ENCODE data around the gene ENTPD8. TPM values are rescaled to one million over a fixed set of nuclear protein-coding genes. Genes with fewer than 3 reads are reported as not detected.
"Not testable (repeated sequence)": the region's sequence is repeated elsewhere in the genome, so short reads cannot be mapped to it uniquely, and the experiment has no call there.

Gene ENTPD8
- polyA plus RNA-seq, 10 donors = 0.17 to 0.71 (median 0.32) TPM

GRCh38 chr9:137458194-137459151 is 17.3 kb upstream of the ENTPD8 start:
- DNase-seq = peak in 1 of 3 donors; percentile 56

GRCh38 chr9:137457406-137458193 is 16.4 kb upstream of the ENTPD8 start:
- peak in 1 of 3 donors; percentile 38 for DNase-seq

GRCh38 chr9:137456864-137457405 is 15.8 kb upstream of the ENTPD8 start:
- DNase-seq = peak in 1 of 3 donors; percentile 17

- DNase-seq = no peak
These were observed 15.1 kb upstream of the ENTPD8 start for GRCh38 chr9:137456061-137456863.

DNA sequence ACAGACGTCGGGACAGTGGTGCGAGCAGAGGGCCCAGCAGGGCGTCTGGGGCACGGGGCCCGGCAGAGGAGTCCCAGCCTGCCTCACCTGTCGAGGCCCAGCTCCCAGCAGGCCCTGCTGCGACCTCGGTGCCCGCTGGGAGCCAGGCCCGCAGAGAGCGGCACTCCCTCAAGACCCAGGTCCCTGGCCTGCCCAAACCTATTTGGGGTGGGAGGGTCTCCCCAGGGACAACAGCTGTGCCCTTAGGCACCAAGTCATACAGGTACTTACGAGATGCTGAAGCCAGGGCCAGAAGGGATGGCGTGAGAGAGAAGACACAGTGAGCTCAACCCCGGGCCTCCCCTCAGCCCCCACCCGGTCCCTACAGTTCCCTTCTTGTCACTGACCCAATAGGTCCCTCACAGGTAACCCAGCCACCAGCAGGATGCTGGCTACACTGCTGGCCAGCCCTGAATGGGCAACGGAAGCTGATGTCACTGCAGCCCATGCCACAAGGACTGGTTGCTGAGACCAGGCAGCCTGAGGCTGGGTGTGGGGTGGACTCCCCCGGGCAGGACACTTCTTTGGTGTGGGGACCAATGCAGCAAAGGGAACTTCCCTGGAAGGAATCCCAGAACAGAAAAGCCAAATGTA is 14.3 kb upstream of the ENTPD8 start:
- no peak for DNase-seq

GRCh38 chr9:137454597-137455358 is 13.6 kb upstream of the ENTPD8 start:
- DNase-seq = peak in 1 of 3 donors; percentile 57

- no peak for DNase-seq
These were observed 13.0 kb upstream of the ENTPD8 start for GRCh38 chr9:137454145-137454596.

- peak in 2 of 3 donors; percentile 60 to 76 for DNase-seq
These were observed 12.5 kb upstream of the ENTPD8 start for GRCh38 chr9:137453643-137454081.

GRCh38 chr9:137452761-137453642 is 11.8 kb upstream of the ENTPD8 start:
- peak in 1 of 3 donors; percentile 36 for DNase-seq

GRCh38 chr9:137452006-137452760 is 11.0 kb upstream of the ENTPD8 start:
- no peak for DNase-seq

DNA sequence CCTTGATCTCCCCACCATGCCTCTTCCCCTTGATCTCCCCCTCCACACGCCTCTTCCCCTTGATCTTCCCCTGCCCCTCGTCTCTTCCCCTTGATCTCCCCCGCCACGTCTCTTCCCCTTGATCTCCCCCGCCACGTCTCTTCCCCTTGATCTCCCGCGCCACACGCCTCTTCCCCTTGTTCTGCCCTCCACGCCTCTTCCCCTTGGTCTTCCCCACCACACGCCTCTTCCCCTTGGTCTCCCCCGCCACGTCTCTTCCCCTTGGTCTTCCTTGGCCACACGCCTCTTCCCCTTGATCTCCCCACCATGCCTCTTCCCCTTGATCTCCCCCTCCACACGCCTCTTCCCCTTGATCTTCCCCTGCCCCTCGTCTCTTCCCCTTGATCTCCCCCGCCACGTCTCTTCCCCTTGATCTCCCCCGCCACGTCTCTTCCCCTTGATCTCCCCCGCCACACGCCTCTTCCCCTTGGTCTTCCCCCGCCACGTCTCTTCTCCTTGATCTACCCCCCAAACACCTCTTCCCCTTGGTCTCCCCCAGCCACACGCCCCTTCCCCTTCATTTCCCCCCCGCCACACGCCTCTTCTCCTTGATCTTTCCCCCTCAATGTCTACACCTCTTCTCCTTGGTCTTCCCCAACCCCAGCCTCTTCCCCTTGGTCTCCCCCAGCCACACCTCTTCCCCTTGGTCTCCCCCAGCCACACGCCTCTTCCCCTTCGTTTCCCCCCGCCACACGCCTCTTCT is 10.3 kb upstream of the ENTPD8 start:
- not testable (repeated sequence) for DNase-seq

- not testable (repeated sequence) for DNase-seq
These were observed 9.5 kb upstream of the ENTPD8 start for GRCh38 chr9:137450539-137451222.

- no peak for DNase-seq
These were observed 8.9 kb upstream of the ENTPD8 start for GRCh38 chr9:137449931-137450538.

DNA sequence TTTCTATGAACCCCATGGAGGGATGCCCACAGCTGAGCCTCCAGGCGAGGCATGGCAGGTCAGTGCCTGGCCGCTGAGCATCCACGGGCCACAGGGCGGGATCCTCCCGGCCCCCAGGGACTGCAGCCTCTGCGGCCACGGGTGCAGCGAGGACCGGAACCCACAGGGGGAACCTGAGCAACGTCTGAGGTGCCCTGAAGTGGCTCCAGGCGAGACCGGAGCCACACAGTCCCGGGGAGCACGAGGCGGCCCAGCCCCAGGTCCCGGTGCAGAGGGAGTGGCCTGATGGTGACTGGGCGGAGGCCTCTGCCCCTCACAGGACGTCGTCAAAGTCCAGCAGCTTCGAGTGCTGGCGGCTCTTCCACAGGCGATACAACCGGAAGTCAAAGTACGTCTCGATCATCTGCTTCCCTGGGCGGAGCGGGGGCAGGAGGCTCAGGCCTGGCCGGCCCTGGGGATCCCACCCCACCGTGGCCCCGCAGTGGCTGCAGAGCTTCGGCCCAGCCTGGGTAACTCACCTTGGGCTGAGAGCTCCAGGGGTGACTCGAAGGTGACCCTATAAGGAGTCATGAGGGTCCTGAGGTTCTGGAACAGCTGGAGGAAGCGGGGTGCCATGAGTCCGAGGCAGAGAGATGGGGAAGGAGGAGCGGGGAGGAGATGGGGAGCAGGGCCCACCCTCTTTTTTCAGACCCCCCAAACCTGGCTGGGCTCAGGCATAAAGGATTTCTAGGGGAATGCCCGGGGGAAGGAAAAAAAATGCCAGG is 8.1 kb upstream of the ENTPD8 start:
- no peak for DNase-seq

DNA sequence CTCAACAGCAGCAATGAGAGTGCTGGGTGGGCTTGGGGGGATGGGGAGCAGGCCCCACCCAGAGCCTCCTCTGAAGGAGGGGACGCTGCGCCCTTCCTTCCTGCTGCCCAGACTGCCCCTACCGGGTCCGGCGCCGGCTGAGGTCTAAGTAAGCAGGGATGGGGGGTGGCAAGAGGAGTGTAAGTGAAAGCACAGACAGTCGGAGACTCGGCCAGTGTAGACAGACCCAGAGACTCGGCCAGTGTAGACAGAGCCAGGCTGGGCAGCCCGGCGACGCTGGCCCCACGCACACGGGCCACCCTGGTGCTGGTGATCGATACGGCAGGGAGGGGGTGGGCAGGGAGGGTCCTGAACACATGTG is 7.4 kb upstream of the ENTPD8 start:
- no peak for DNase-seq

Data from muscle of back (tissue), 11 donors.